CD4-positive, alpha-beta T cell treated with Interleukin-17A for 4 hours (primary cell): ENCODE data around the gene SPX.

ENCODE experiments used
- DNase-seq: peaks from one replicate; pipeline ENCODE4 v3.0.0-alpha.2; 2020; ENCODE audit warnings: mixed read lengths

SPX gene

DNA sequence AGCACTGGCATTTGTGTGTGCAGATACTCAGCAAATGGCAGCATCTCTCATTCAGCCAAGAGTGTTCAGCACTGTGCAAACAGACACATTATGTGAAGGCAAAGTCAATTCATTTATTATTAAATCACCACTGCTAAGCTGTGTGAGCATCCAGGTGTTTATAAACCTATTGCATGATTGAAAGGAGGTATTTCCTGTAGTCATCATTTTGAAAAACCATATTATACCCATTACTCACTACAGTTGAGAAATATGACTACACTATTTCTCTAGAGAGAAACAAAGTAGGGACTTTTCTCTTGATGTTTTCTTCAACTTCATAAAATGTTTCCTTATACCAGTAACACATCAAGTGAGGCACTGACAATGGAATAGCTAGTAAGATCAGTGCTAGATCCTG, 13.7 kb downstream of the SPX start:
- no peak for DNase-seq

- no peak for DNase-seq
Observed at GRCh38 chr12:21541773-21542172, 15.7 kb downstream of the SPX start.

DNA sequence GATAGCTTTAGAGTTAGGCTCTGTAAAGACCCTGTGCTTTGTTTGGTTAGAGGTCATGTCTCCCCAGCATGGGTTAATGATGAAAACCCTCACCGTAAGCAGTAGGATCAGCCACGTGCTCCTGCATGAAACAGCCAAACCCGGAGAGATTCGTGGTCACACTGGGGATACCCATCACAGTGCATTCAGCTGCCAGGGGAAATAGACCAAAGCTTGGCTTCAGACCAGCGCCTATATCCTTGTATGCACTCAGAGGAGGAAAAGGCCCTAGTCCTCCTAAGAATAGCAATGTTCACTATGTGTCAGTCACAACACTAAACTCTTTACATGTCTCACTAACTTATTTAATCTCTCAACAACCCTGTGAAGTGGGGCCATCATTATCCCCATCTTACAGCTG, 16.3 kb downstream of the SPX start:
- DNase-seq, result no peak

GRCh38 chr12:21543151-21543550, 17.1 kb downstream of the SPX start:
- DNase-seq, result no peak

DNA sequence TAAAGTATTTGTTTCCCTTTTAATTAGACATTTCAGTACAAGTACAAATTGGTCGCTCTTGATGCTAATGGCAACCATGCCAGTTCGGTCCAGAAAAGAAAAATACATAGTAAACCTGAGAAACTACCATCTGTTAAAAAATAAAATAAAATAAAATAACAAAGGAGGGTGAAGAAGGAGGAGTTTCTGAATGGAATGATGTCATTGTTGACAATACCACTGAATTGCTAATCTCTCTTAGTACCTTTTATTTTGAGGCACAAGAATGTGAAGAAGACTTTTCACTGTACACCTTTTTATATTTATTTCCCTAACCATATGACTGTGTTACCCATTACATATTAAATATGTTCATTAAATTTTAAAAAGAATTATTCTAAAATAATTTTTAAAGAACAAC, 19.5 kb downstream of the SPX start:
- DNase-seq, result no peak

- DNase-seq, result no peak
Observed at GRCh38 chr12:21546716-21547115, 20.6 kb downstream of the SPX start.

- DNase-seq, result no peak
Observed at GRCh38 chr12:21547437-21547836, 21.3 kb downstream of the SPX start.

DNA sequence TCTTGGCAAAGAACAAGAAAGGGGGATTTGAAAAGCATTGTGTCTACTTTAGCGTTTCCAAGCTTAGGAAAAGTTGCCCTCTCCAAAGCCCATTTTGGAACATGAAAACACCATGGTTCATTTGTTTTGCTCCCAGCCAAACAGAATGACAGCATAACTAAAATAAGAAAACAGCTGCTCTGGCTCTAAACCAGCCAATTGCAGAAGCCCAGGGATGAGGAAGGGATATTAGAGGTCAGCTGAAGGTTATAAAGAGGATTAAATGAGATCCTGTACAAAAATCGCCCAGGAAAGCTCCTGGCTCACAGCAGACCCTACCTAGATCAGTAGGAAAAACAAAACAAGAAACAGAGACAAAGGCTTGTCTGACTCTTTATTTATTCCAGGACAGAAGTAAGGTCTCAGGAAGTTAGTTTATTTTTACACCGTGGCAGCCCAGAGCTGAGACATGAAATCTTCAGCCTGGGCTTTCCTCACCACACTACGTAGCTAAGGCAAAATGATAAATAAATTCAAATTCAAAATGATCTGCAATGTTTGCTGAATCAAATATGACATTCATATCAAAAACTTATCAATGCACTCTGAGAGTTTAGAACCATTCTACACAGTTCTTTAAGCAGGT, 25.9 kb downstream of the SPX start:
- no peak for DNase-seq

DNA sequence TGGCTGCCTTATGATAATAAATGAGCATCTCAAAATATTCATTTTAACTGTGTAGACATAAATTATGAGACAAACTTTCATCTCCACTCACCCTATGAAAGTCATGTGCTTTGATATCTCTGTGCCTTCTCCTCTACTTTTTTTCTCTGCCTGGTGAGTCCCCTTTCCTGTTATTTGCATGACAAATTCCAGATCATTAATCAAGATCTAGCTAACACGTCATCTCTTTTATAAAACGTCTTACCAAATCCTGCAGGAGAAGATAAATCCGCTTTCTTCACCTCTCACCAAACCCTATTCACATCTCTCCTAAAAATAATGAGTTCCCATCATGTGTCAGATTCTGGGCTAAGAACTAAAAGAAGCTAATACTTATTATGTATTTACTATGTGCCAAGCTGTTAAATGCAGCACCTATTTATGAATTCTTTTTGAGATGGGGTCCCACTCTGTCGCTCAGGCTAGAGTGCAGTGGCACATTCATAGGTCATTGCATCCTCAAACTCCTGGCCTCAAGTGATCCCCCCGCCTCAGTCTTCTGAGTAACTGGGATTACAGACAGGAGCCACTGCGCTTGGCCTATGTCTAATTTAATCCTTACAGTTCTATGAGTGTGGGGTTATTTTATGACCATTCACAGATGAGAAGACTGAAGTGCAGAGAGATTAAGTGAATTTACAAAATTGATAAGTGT, 26.7 kb downstream of the SPX start:
- DNase-seq, result no peak

- DNase-seq, result no peak
Observed at GRCh38 chr12:21553329-21553675, 27.2 kb downstream of the SPX start.

- no peak for DNase-seq
Observed at GRCh38 chr12:21558100-21558679, 32.1 kb downstream of the SPX start.

DNA sequence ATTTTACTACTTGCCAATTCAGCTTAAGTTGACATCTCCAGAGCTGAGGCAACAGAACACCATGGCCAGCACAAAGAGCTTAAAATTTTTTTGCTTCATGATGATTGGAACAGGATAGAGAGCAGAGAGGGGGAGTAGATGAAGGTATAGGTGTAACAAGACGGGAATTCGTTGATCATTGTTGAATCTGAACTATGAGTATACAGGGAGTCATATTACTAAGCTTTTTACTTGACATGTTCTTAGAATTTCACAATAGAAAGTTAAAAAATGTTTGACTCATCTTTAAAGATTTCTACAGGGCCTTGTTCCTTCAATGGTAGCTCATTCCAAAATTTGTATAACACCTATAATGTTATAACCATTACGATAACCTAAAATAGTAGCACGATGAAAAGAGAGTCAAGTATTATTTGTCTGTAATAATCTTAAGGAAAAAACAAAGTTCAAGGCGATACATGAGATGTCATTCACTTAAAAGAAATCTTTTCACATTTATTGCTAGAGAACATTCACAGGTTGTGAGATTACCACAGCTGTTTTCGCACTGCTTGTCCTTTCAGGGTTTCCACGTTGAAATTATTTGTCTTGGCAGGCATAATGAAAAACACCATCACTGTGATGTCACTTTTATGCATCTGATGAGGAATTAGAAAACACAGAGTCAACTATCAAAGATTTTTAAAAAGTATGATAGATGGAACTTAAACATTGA, 33.9 kb downstream of the SPX start:
- DNase-seq, result no peak

- no peak for DNase-seq
Observed at GRCh38 chr12:21561158-21561557, 35.1 kb downstream of the SPX start.

GRCh38 chr12:21562859-21563258, 36.8 kb downstream of the SPX start:
- DNase-seq, result no peak

DNA sequence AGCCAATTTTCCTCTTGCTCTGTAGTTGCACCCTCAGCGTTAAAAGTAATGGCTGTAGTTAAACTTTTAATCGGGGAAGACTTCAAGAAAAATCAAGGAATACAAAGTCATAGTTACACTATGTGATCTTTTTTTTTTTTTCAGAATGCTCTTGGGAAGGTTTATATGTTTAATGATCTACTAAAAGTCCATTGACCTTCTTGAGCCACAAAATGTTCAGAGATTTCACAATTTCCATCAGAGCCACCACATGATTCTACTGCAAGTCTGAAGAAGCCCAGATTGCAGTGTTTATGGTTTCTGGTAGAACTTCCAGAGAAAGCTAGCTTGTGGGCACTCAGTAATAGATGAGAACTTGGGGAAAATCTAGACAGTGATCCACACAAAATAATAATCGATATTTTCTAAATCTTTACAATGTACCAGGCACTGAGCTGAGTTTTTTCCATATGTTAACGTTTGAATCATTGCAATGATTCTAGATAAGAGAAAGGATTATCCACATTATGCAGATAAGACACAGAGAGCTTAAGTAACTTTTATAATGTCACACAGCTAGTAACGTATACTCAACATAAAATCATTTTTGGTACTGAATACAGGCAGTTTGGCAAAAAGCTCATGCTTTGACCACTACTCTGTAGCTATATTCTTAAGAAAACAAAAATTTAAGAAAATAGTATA, 40.3 kb downstream of the SPX start:
- no peak for DNase-seq

GRCh38 chr12:21566907-21567394, 40.9 kb downstream of the SPX start:
- DNase-seq, result no peak

GRCh38 chr12:21568115-21568514, 42.0 kb downstream of the SPX start:
- DNase-seq, result no peak

GRCh38 chr12:21571046-21571445, 45.0 kb downstream of the SPX start:
- no peak for DNase-seq

- no peak for DNase-seq
Observed at GRCh38 chr12:21573733-21574358, 47.8 kb downstream of the SPX start.

DNA sequence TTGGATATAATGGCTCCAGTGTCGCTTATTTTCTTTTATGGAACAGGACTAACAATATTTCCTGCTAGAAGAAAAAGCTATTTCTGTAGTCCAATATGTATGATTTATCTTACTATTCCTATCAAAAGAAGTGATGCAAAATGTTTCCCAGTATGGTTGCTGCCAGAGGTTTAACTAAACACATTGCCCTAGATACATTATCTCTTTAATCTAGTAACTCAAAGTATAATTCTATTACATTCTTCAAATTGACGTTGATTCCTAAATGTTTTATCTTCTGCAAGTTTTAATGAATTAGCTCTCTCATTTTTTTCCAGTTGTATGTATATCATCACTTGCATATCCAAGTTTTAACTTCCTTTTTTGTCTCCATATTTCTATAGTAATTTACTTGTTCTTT, 50.3 kb downstream of the SPX start:
- DNase-seq, result no peak

DNA sequence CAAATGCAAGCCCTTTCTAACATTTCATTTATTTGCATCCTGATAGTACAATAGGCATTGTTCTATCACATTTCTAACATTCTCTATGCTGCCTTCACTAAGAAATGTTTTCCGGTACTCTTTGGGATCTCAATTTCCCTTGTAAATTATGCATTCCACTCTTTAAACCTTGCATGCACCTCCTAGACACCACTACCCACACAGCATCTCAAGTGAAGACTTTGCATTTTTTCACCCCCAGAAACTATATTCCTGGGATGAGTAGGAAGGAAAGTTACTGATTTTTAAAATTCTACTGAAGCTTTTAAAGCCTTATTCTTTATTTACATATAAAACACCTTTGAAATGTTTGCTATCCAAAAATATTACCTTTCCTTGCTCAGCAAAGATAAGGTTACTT, 51.4 kb downstream of the SPX start:
- no peak for DNase-seq

DNA sequence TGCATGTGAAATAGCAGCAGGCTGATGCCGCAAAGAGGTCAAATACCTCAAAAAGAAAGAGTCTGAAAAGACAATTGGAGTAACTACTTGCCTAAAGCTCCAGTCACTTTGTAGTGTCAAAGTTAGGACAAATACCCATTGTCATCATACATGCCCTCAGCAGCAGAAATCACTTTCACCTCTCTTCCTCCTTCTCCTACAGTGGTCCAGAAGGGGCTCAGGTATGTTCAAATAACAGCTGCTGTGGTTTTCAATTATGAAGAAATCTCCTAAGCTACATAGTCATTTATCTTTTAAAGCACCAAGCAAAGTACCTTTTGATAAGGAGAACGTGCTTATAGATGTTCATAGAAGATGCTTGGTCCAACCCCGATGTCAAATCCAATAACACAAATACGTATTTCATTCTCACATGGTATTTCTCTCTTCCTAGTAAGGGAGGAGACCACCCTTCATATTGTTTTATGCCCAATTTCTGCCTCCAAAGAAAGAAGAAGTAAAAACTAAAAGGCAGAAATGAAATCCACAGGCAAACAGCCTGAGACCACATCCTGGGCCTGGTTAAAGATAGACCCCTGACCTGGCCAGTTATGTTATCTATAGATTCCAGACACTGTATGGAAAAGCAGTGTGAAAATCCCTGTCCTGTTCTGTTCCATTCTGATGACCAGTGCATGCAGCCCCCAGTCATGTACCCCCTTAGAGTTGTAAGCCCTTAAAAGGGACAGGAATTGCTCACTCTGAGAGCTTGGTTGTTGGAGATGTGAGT, 54.8 kb downstream of the SPX start:
- no peak for DNase-seq
